B cell (primary cell): Measurements from ENCODE around the gene STN1. TPM values are rescaled to one million over a fixed set of nuclear protein-coding genes. Genes with fewer than 3 reads are reported as not detected.

Source experiments
- ATAC-seq: fragments of 200-7000 bp; cut with Tn5 transposase; one replicate; pipeline ENCODE4 v1.10.0; 2021; ENCODE audit warnings: low read depth, mild to moderate bottlenecking, moderate number of reproducible peaks, moderate library complexity
- CTCF ChIA-PET: fragments of 350-600 bp; sonication (Branson Sonifier 250); formaldehyde crosslinking; loops from one replicate; lab custom pipeline; 2021; ENCODE audit warnings: antibody characterized with exemption, inconsistent platforms; lab: Charles Lee
- POLR2A ChIA-PET: fragments of 350-600 bp; sonication (Branson Sonifier 250); formaldehyde crosslinking; loops from one replicate; lab custom pipeline; 2021; ENCODE audit warnings: antibody characterized with exemption; lab: Charles Lee
- DNase-seq: peaks from one replicate; pipeline ENCODE4 v3.0.0; 2013
- H2AFZ ChIP-seq: 2 replicates; pipeline ENCODE4 v1.6.1; 2012; ENCODE audit warnings: mild to moderate bottlenecking, low read depth, low read length; ENCODE audit not compliant: insufficient read depth, poor library complexity, severe bottlenecking
- H3K27ac ChIP-seq, 2 donors: 1 replicate in 1 of 2; 2 replicates in 1 of 2; pipeline ENCODE4 v1.5.1; 2012 to 2013; ENCODE audit warnings: low read length in 2 of 2, mild to moderate bottlenecking in 2 of 2, moderate library complexity in 1 of 2
- H3K27me3 ChIP-seq, 4 experiments: fragments of 200-600 bp in 1 of 4; sonication (generic) in 1 of 4; replicated peaks in 1 of 4; 1 replicate in 2 of 4; 2 replicates in 2 of 4; pipeline versions ENCODE4 v1.6.1 to v1.7.0; 2013 to 2016; ENCODE audit warnings: low read length in 3 of 4, mild to moderate bottlenecking in 2 of 4, mixed read lengths in 1 of 4, moderate library complexity in 1 of 4; ENCODE audit not compliant: insufficient read depth in 4 of 4, control insufficient read depth in 3 of 4; ENCODE audit errors: control extremely low read depth in 1 of 4
- H3K36me3 ChIP-seq, 2 experiments: replicated peaks in 1 of 2; 1 replicate in 1 of 2; 2 replicates in 1 of 2; pipeline versions ENCODE4 v1.6.1 to v1.7.1; 2013; ENCODE audit warnings: low read length in 1 of 2; ENCODE audit not compliant: insufficient read depth in 2 of 2, control insufficient read depth in 1 of 2; ENCODE audit errors: control extremely low read depth in 1 of 2, extremely low read depth in 1 of 2
- H3K4me1 ChIP-seq, 2 donors: fragments of 200-600 bp in 1 of 2; sonication (generic) in 1 of 2; 1 replicate in 1 of 2; 2 replicates in 1 of 2; pipeline versions ENCODE4 v1.5.1 to v1.6.1; 2013 to 2017; ENCODE audit warnings: low read length in 2 of 2; ENCODE audit not compliant: control insufficient read depth in 2 of 2, insufficient read depth in 2 of 2
- H3K4me2 ChIP-seq: replicated peaks from 2 replicates; pipeline ENCODE3; 2012; ENCODE audit warnings: mild to moderate bottlenecking, low read depth, low read length; ENCODE audit not compliant: poor library complexity, severe bottlenecking
- H3K4me3 ChIP-seq, 5 experiments: fragments of 200-600 bp in 1 of 5; sonication (generic) in 1 of 5; 1 replicate in 3 of 5; 2 replicates in 2 of 5; pipeline versions ENCODE4 v1.5.1 to v1.7.0; 2011 to 2016; ENCODE audit warnings: low read length in 4 of 5, mild to moderate bottlenecking in 4 of 5, low read depth in 2 of 5, control low read depth in 1 of 5, moderate library complexity in 1 of 5; ENCODE audit not compliant: insufficient read depth in 1 of 5; ENCODE audit errors: control extremely low read depth in 1 of 5, extremely low read depth in 1 of 5
- H3K79me2 ChIP-seq: fragments of 200-600 bp; sonication (generic); one replicate; pipeline ENCODE4 v1.6.0; 2016; ENCODE audit warnings: low read length; ENCODE audit not compliant: control insufficient read depth, insufficient read depth
- H3K9ac ChIP-seq: fragments of 200-600 bp; sonication (generic); 2 replicates; pipeline ENCODE4 v1.6.1; 2017; ENCODE audit warnings: mild to moderate bottlenecking, low read length, moderate library complexity
- H3K9me3 ChIP-seq, 3 donors: one replicate each; pipeline versions ENCODE4 v1.6.1 to v1.7.1; 2013; ENCODE audit warnings: low read length in 2 of 3; ENCODE audit not compliant: control insufficient read depth in 2 of 3, insufficient read depth in 1 of 3; ENCODE audit errors: control extremely low read depth in 1 of 3
- H4K20me1 ChIP-seq: 2 replicates; pipeline ENCODE4 v1.6.0; 2012; ENCODE audit warnings: mild to moderate bottlenecking, low read length; ENCODE audit not compliant: insufficient read depth, control insufficient read depth, poor library complexity, severe bottlenecking
- H3K27ac Mint-ChIP-seq: one replicate; pipeline ENCODE4 v1.8.0; 2021; ENCODE audit warnings: mixed read lengths
- H3K27me3 Mint-ChIP-seq: one replicate; pipeline ENCODE4 v1.8.0; 2021; ENCODE audit warnings: mixed read lengths
- H3K4me1 Mint-ChIP-seq: one replicate; pipeline ENCODE4 v1.8.0; 2021; ENCODE audit warnings: mixed read lengths
- H3K4me3 Mint-ChIP-seq: one replicate; pipeline ENCODE4 v1.8.0; 2021; ENCODE audit warnings: mixed read lengths
- H3K9me3 Mint-ChIP-seq: one replicate; pipeline ENCODE4 v1.8.0; 2022; ENCODE audit warnings: mixed read lengths; ENCODE audit not compliant: insufficient read depth
- CTCF ChIP-seq: fragments of 200-600 bp; IDR thresholded peaks from one replicate; pipeline ENCODE4 v1.8.0; 2022; ENCODE audit warnings: antibody characterized with exemption, mild to moderate bottlenecking
- EZH2 ChIP-seq: IDR thresholded peaks from 2 replicates; pipeline ENCODE4 v1.6.1; 2012; ENCODE audit warnings: borderline replicate concordance, low read depth, mild to moderate bottlenecking, moderate library complexity, low read length; ENCODE audit not compliant: insufficient read depth, poor library complexity, severe bottlenecking
- WGBS: methylation state at CpG from one replicate; pipeline ENCODE4 v1.1.5; 2013; ENCODE audit warnings: missing lambda C conversion rate; ENCODE audit not compliant: insufficient coverage; 5-methylcytosine and 5-hydroxymethylcytosine counted together
- intact Hi-C: fragments of 100-400 bp; cut with micrococcal nuclease; formaldehyde crosslinking; loops from one replicate; pipeline ENCODE4 v1.10.0; 2022
- polyA plus RNA-seq: library from polyadenylated mRNA; depleted of rRNA; stranded (reverse); fragments of >200 nt; gene quantifications from 2 replicates; pipeline ENCODE4 v1.2.3, GENCODE V29; 2012
- total RNA-seq, 2 donors: library from RNA; stranded (reverse); fragments of 120-200 nt in 1 of 2; gene quantifications; 1 replicate in 1 of 2; 2 replicates in 1 of 2; pipeline versions ENCODE4 v1.2.3 to v1.2.4, GENCODE V29; 2013 to 2022

The STN1 gene
- total and polyA plus RNA-seq, 2 donors (not counting 1 experiment from before 2014, with no cell fraction given): 16.3 to 24.5 TPM

GRCh38 chr10:103896225-103896624 lies 21.8 kb downstream of the STN1 start:
- Histone ChIP-seq H4K20me1 (no peaks in the 10 kb centered on the region), H3K9me3 (no peaks in the 10 kb centered on the region), H3K4me2 (no peak overlapping the region), H3K9ac (no peak overlapping the region), H3K27ac (no peak overlapping the region), H3K36me3 (peaks cover 6 to 68% of the 10 kb centered on the region in 2 experiments), H3K27me3 (no peaks in the 10 kb centered on the region), H3K79me2 (no peaks in the 10 kb centered on the region), H2AFZ (no peak overlapping the region), H3K4me1 (no peaks in the 10 kb centered on the region), H3K4me3 (no peak overlapping the region)
- WGBS: 100% methylated on average over 1 of the region's 5 CpGs
- no peak for TF ChIP-seq CTCF
- TF ChIP-seq EZH2: no peak
- no peak overlapping the region for H3K27ac Mint-ChIP-seq
- H3K4me1 Mint-ChIP-seq: no peaks in the 10 kb centered on the region
- DNase-seq (no peak), ATAC-seq (no peak)
- ChIA-PET CTCF (no interaction called here), POLR2A (no interaction called here)
- intact Hi-C loops: no loop called here
- no peaks in the 10 kb centered on the region for H3K9me3 Mint-ChIP-seq
- no peak overlapping the region for H3K4me3 Mint-ChIP-seq
- no peaks in the 10 kb centered on the region for H3K27me3 Mint-ChIP-seq

GRCh38 chr10:103895411-103896186 lies 22.4 kb downstream of the STN1 start:
- H3K9me3 ChIP-seq: no peaks in the 10 kb centered on the region
- ChIA-PET CTCF (no interaction called here), POLR2A (no interaction called here)
- H3K27ac ChIP-seq: no peak overlapping the region
- no peaks in the 10 kb centered on the region for H3K79me2 ChIP-seq
- no peaks in the 10 kb centered on the region for H4K20me1 ChIP-seq
- H3K27me3 ChIP-seq: no peaks in the 10 kb centered on the region
- H2AFZ ChIP-seq: no peak overlapping the region
- Mint-ChIP-seq H3K27ac (no peak overlapping the region), H3K27me3 (no peaks in the 10 kb centered on the region), H3K4me1 (no peaks in the 10 kb centered on the region), H3K9me3 (no peaks in the 10 kb centered on the region), H3K4me3 (no peak overlapping the region)
- peaks cover 7 to 75% of the 10 kb centered on the region in 2 experiments for H3K36me3 ChIP-seq
- TF ChIP-seq EZH2 (no peak), CTCF (no peak)
- H3K4me2 ChIP-seq: no peak overlapping the region
- no peak overlapping the region for H3K9ac ChIP-seq
- 90% methylated on average over 6 of the region's 9 CpGs for WGBS
- no peak overlapping the region for H3K4me3 ChIP-seq
- no peak for ATAC-seq
- DNase-seq: no peak
- intact Hi-C loops: no loop called here
- no peaks in the 10 kb centered on the region for H3K4me1 ChIP-seq
